HG03571 (cell line): ENCODE data around the gene CLEC2A.
"Not testable (repeated sequence)": the region's sequence is repeated elsewhere in the genome, so short reads cannot be mapped to it uniquely, and the experiment has no call there.

Experiments
- ATAC-seq: cut with Tn5 transposase; IDR thresholded peaks from one replicate; pipeline ENCODE4 v1.9.1; 2021; ENCODE audit not compliant: unreplicated experiment

Gene CLEC2A

GRCh38 chr12:9932270-9932669 lies at the start of gene CLEC2A:
Gene CLEC2A (minus strand): TSS chr12:9932370. CDS start chr12:9932329, 41 bp downstream.
- ATAC-seq: no peak

GRCh38 chr12:9980126-9980525 lies 48.0 kb upstream of the CLEC2A start:
- ATAC-seq: no peak

GRCh38 chr12:9977916-9978315 lies 45.7 kb upstream of the CLEC2A start:
- no peak for ATAC-seq

- ATAC-seq: not testable (repeated sequence)
Measured at GRCh38 chr12:9976626-9977025, 44.5 kb upstream of the CLEC2A start.

GRCh38 chr12:9975614-9976013 lies 43.4 kb upstream of the CLEC2A start:
- no peak for ATAC-seq

- ATAC-seq: not testable (repeated sequence)
Measured at GRCh38 chr12:9974731-9975130, 42.6 kb upstream of the CLEC2A start.

GRCh38 chr12:9973949-9974348 lies 41.8 kb upstream of the CLEC2A start:
- no peak for ATAC-seq

- ATAC-seq: no peak
Measured at GRCh38 chr12:9971181-9971580, 39.0 kb upstream of the CLEC2A start, which contains the start of gene CLEC12A. Gene CLEC12A (plus strand): TSS chr12:9971409. CDS start chr12:9971597, 188 bp downstream.

- no peak for ATAC-seq
Measured at GRCh38 chr12:9969673-9970072, 37.5 kb upstream of the CLEC2A start.

GRCh38 chr12:9961901-9962300 lies 29.7 kb upstream of the CLEC2A start:
- ATAC-seq: no peak

- ATAC-seq: peak; percentile 76
Measured at GRCh38 chr12:9961106-9961505, 28.9 kb upstream of the CLEC2A start.

- no peak for ATAC-seq
Measured at GRCh38 chr12:9960590-9960989, 28.4 kb upstream of the CLEC2A start.

- no peak for ATAC-seq
Measured at GRCh38 chr12:9957834-9958233, 25.7 kb upstream of the CLEC2A start.

- ATAC-seq: not testable (repeated sequence)
Measured at GRCh38 chr12:9952954-9953729, 21.0 kb upstream of the CLEC2A start.

GRCh38 chr12:9951026-9951675 lies 19.0 kb upstream of the CLEC2A start:
- peak; percentile 43 for ATAC-seq

- peak; percentile 91 for ATAC-seq
Measured at GRCh38 chr12:9948606-9949296, 16.6 kb upstream of the CLEC2A start.

- no peak for ATAC-seq
Measured at GRCh38 chr12:9947674-9948073, 15.5 kb upstream of the CLEC2A start.

- ATAC-seq: no peak
Measured at GRCh38 chr12:9944391-9944790, 12.2 kb upstream of the CLEC2A start.

- ATAC-seq: peak; percentile 56
Measured at GRCh38 chr12:9943240-9943639, 11.1 kb upstream of the CLEC2A start.

GRCh38 chr12:9941838-9942237 lies 9.7 kb upstream of the CLEC2A start:
- no peak for ATAC-seq

- ATAC-seq: no peak
Measured at GRCh38 chr12:9940375-9940774, 8.2 kb upstream of the CLEC2A start.

- ATAC-seq: no peak
Measured at GRCh38 chr12:9936591-9936990, 4.4 kb upstream of the CLEC2A start.
